CD4-positive, alpha-beta T cell treated with Interferon alpha-2 for 1 hour (primary cell): ENCODE results near the gene EFTUD2.
A peak's percentile ranks its signal among the peaks of the same experiment; 100 is the strongest.
"Not testable (repeated sequence)": the region's sequence is repeated elsewhere in the genome, so short reads cannot be mapped to it uniquely, and the experiment has no call there.

Experiments used
- DNase-seq, 2 donors: peaks; one replicate each; pipeline ENCODE4 v3.0.0-alpha.2; 2020 to 2022

The EFTUD2 gene

GRCh38 chr17:44846206-44846605 lies 53.0 kb downstream of the EFTUD2 start:
- DNase-seq, result no peak

DNA sequence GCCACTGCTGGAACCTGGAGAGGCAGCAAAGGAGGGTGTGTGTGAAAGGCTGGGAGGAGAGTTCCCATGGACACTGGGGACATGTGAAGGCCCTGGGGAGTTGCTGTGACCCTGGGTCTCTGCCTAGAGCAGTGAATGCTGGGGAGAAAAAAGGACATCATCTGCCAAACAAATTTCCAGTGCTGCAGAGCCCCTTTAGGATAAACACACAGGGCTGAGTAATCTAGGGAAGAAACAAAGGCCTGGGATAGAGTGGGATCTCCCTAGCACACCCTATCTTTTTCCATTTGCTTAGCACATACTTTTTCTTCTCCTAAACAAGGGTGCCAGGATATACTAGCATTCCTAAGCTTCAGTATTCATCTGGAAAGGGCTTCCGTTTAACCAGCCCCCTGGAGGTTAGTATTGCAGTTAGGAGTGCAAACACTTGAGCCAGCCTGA lies 54.8 kb downstream of the EFTUD2 start:
- no peak for DNase-seq

DNA sequence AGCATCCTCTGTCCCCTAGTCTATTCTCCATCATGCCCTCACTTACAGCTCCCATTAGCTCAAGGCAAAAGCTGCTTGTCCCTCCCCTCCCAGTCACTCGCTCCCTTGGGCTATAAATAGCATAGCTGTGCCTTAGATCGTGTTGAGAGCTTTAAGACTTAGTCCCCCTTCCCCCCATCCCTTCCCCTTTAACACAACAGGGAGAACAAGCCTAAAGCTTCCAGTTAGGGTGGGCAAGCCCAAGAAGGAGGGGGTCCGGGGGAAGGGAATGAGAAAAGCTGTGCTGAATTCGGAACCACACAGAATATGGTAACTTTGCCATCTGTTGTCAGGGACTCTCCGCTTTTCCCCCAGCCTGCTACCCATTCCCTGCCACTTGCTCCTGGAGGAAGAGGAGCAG lies 56.5 kb downstream of the EFTUD2 start:
- DNase-seq, result no peak

DNA sequence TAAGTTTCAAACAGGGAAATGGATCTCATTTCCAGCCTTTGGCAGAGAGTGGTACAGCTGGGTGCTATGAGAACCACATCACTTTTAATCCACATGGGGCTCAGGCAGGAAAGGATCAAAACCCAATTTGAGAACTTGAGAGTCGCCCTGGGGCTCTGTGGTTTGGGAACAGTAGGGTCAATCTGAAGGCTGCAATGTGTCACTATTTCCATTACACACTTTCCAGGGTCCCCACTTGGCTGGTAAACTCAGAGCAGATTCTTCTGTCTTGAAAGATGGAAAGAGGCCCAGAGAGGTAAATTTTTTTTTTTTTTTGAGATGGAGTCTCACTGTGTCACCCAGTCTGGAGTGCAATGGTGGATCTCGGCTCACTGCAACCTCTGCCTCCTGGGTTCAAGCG lies 58.3 kb downstream of the EFTUD2 start:
- no peak for DNase-seq

DNA sequence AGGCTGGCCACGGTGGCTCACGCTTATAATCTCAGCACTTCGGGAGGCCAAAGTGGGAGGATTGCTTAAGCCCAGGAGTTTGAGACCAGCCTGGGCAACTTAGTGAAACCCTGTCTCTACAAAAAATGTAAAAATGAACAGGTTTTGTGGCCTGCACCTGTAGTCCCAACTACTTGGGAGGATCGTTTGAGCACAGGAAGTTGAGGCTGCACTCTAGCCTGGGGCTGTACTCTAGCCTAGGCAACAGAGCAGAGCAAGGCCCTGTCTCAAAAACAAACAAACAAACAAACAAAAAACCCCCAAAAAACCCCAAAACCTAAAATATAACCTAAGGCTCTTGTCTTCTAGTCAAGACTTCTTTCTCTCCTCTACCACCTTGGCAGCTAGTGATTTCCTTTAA lies 59.0 kb downstream of the EFTUD2 start:
- DNase-seq, result no peak

GRCh38 chr17:44837196-44837595 lies 62.0 kb downstream of the EFTUD2 start:
- no peak for DNase-seq

DNA sequence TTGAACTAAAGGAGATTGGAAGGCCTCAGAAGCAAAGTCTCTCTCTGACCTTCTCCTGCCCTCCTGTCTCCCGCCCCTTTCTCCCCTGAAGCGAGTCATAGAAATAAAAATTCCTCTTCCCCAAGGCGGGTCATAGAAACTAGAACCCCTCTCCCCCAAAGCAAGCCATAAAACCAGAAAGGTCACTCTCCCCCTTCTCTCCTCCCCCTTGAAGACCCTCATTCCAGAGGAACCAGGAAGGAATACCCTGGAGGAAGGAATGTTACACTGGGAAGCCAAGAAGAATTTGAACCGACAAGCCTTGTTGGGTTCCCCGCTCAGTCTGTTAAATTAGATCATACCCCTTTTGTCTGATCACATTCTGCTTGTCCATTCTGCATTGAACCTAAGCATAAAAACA lies 66.4 kb downstream of the EFTUD2 start:
- DNase-seq, result no peak

GRCh38 chr17:44831371-44831770 lies 67.9 kb downstream of the EFTUD2 start:
- DNase-seq, result no peak

DNA sequence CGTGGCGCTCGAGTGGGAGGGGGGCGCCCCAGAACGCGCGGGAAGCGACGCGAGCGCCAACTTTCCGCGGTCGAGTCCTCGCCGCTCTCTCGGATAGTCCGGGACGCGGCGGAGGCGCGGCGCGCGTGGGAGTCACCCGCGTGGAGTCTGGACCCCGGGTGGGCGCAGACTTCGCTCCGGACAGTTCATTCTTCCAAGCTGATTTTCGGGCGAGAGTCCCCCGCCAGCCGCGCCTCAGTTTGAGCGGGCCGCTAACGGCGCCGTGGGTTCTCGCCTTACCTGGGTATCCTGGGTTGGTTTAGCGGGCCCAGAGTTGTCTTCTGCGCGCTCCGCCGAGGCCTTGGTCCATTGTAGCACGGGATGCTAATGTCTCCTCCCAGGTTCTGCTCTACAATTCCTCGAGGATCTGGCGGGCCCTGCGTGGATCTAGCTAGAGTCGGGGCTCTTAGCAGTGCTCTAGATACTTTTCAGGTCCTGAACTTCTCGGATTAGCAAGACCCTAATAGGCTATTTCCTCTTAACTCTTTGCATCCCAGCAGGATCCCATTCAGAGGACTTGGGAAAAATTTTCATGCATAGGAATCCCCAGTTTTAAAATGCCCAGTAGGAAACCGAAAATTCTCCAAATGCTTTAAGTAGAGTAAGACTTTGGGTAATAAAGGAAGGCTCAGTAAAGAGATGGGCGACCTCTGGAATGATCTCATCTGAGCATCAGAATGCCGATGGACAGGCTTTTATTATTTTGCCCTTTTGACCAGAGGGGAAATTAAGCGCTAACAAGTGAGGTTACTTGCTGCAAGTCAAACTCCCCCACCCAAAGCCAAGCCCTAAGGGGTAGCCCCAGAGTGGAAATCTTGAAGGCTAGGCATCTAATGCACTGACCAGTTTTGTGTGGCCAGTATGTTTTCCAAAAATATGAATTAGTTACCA lies 68.6 kb downstream of the EFTUD2 start:
- peak in 1 of 2 donors; percentile 9 for DNase-seq

DNA sequence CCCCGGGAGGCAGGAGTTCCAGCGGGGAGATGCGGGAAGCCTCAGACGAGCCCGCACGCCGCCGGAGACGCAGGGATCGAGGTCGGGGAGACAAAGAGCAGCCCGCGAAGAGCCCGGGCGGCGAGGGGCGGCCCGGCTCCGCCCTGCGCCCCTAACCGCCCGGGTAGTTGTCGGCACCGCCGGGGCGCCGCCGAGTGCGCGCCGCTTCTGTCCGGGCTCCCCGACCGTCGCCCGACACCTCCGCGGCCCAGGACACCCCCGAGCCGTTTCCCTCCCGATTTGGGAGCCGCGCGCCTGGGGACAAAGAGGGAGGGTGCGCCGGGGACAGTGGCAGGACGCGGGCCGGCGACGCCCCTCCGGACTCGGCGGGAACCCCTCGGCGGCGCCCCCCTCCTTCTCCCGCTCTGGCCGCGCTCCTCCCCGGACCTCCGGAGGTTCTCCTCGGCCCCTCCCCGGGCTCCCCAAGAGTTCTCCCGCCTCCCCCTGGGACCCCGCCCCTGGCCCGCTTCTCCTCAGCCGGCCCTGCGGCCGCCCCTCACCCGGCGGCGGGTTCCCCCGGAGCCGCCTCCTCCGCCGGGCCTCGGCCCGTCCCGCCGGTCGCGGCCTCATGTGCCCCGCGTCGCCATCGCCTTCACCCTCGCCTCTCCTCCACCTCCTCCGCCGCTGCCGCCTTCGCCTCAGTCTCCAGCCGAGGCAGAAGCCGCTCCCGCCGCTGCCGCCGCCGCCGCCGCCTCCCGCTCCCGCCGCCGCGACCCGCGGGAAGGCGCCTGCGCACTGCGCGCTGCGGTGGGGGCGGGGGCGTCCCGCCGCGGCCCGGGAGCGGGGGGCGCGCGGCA lies 69.5 kb downstream of the EFTUD2 start, which contains the start of gene GJC1:
GJC1 (minus strand) TSS at position 765 of the 836 bp plus-strand sequence. CDS start 24,470 bp downstream, outside the sequence.
- no peak for DNase-seq

- peak in 1 of 2 donors; percentile 19 for DNase-seq
These were observed 70.2 kb downstream of the EFTUD2 start for GRCh38 chr17:44828919-44829522.

DNA sequence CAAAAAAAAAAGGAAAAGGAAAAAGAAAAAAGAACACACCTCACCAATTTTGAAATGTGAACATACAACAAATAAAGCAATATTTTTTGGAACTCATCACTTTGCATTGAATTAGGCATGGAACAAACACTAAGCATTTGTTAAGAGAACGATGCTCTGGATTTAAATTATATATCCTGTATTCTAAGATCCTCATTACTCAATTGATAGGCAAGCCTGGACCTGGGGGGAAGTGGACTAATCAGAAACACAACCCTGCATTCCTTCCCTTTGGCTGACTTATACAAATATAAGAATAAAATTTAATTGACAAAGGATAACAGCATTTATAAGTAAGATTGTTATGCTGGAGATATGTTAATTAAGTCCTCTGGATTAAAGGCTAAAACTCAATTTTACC lies 71.4 kb downstream of the EFTUD2 start:
- no peak for DNase-seq

DNA sequence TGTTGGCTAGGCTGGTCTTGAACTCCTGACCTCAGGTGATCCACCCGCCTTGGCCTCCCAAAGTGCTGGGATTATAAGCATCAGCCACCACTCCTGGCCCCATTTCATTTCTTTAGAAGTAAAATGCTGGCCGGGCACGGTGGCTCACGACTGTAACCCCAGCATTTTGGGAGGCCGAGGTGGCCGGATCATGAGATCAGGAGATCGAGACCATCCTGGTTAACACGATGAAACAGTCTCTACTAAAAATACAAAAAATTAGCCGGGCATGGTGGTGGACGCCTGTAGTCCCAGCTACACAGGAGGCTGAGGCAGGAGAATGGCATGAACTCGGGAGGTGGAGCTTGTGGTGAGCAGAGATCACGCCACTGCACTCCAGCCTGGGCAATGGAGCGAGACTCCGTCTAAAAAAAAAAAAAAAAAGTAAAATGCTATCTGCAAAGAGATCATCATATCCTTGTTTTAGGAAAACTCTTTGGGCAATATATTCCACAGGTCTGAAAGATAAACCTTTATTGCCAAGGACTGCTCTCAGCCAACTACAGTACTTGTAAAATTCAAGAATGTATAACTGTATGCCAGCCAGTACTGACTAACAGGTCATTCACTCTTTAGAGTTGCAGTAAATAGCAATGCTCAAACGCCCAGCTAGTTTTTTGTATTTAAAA lies 73.0 kb downstream of the EFTUD2 start:
- no peak for DNase-seq

DNA sequence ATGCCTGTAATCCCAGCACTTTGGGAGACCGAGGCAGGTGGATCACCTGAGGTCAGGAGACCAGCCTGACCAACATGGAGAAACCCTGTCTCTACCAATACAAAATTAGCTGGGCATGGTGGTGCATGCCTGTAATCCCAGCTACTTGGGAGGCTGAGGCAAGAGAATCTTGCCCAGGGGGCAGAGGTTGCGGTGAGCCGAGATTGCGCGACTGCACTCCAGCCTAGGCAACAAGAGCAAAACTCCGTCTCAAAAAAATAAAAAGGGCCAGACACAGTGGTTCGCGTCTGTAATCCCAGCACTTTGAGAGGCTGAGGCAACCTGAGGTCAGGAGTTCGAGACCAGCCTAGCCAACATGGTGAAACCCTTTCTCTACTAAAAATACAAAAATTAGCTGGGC lies 74.0 kb downstream of the EFTUD2 start:
- DNase-seq, result not testable (repeated sequence)

GRCh38 chr17:44820631-44821212 lies 78.5 kb downstream of the EFTUD2 start:
- DNase-seq, result no peak

DNA sequence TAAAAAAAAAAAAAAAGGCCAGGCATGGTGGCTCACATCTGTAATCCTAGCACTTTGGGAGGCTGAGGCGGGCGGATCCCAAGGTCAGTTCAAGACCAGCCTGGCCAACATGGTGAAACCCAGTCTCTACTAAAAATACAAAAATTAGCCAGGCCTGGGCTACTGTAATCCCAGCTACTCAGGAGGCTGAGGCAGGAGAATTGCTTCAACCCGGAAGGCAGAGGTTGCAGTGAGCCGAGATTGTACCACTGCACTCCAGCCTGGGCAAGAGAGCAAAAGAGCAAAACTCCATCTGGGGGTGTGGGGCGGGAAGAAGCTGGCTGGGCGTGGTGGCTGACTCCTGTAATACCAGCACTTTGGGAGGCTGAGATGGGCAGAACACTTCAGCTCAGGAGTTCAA lies 80.7 kb downstream of the EFTUD2 start:
- not testable (repeated sequence) for DNase-seq

DNA sequence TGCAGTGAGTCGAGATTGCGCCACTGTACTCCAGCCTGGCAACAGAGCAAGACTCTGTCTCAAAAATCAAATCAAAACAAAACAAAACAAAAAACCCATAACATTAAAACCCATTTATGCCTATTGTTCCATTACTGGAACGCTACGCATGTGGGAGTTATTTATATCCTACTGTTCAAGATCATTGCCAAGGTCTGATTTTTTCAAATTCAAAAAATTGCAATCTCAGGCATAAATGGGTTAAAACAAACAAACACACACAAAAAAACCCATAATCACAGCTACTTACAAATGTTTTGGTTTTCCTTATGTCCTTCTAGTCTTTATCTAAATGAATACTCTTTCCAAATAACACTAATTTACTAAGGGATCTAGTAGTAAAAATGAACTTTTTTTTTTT lies 87.0 kb downstream of the EFTUD2 start:
- no peak for DNase-seq

- not testable (repeated sequence) for DNase-seq
These were observed 90.4 kb downstream of the EFTUD2 start for GRCh38 chr17:44808656-44809388.

GRCh38 chr17:44808156-44808555 lies 91.1 kb downstream of the EFTUD2 start:
- no peak for DNase-seq

- DNase-seq, result no peak
These were observed 91.5 kb downstream of the EFTUD2 start for GRCh38 chr17:44807817-44808155.

- no peak for DNase-seq
These were observed 92.0 kb downstream of the EFTUD2 start for GRCh38 chr17:44807093-44807816.
